Measurements from ENCODE around the gene NLRC5.

The NLRC5 gene

DNA sequence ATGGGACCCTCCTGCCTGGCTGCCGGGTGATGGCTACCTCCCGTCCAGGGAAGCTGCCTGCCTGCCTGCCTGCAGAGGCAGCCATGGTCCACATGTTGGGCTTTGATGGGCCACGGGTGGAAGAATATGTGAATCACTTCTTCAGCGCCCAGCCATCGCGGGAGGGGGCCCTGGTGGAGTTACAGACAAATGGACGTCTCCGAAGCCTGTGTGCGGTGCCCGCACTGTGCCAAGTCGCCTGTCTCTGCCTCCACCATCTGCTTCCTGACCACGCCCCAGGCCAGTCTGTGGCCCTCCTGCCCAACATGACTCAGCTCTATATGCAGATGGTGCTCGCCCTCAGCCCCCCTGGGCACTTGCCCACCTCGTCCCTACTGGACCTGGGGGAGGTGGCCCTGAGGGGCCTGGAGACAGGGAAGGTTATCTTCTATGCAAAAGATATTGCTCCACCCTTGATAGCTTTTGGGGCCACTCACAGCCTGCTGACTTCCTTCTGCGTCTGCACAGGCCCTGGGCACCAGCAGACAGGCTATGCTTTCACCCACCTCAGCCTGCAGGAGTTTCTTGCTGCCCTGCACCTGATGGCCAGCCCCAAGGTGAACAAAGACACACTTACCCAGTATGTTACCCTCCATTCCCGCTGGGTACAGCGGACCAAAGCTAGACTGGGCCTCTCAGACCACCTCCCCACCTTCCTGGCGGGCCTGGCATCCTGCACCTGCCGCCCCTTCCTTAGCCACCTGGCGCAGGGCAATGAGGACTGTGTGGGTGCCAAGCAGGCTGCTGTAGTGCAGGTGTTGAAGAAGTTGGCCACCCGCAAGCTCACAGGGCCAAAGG lies 36.8 kb downstream of the NLRC5 start:
- no peak for DNase-seq (ENCODE audit: low read depth)

DNA sequence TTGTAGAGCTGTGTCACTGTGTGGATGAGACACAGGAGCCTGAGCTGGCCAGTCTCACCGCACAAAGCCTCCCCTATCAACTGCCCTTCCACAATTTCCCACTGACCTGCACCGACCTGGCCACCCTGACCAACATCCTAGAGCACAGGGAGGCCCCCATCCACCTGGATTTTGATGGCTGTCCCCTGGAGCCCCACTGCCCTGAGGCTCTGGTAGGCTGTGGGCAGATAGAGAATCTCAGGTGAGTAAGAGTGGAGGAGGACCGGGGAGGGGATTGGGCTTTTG lies 37.4 kb downstream of the NLRC5 start:
- no peak for DNase-seq (ENCODE audit: low read depth)

DNA sequence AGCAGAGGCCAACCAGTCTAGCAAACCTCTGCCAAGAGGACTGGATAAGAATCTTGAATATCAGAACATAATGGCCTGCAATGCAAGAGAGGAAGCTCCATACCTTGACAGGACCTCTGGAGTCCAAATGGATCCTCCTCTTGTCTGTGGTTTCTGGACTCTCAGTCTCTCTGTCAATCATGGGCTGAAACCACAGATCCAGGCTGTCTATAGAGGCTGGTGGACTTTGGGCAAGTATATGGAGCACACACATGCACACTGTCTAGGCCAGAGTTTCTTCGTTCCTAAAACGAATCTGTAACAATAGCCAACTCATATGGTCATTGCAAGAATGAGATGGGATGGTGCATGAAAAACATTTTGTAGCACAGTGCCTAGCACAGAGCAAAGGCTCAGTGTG lies 37.7 kb downstream of the NLRC5 start:
- no peak for DNase-seq (ENCODE audit: low read depth)

DNA sequence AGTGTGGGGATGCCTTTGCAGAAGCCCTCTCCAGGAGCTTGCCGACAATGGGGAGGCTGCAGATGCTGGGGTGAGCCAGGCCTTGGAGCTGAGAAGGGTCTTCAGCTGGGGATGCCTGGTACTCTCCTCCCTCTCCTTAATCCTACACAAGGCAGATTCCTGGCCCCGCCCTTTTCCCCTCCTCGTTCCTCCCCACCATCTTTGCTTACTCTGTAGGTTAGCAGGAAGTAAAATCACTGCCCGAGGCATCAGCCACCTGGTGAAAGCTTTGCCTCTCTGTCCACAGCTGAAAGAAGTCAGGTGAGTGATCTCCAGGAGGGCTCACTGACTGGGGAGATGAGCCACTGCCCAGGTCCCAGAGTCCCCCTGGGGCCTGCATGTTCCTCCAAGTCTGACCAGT lies 38.7 kb downstream of the NLRC5 start:
- DNase-seq (ENCODE audit: low read depth): no peak

DNA sequence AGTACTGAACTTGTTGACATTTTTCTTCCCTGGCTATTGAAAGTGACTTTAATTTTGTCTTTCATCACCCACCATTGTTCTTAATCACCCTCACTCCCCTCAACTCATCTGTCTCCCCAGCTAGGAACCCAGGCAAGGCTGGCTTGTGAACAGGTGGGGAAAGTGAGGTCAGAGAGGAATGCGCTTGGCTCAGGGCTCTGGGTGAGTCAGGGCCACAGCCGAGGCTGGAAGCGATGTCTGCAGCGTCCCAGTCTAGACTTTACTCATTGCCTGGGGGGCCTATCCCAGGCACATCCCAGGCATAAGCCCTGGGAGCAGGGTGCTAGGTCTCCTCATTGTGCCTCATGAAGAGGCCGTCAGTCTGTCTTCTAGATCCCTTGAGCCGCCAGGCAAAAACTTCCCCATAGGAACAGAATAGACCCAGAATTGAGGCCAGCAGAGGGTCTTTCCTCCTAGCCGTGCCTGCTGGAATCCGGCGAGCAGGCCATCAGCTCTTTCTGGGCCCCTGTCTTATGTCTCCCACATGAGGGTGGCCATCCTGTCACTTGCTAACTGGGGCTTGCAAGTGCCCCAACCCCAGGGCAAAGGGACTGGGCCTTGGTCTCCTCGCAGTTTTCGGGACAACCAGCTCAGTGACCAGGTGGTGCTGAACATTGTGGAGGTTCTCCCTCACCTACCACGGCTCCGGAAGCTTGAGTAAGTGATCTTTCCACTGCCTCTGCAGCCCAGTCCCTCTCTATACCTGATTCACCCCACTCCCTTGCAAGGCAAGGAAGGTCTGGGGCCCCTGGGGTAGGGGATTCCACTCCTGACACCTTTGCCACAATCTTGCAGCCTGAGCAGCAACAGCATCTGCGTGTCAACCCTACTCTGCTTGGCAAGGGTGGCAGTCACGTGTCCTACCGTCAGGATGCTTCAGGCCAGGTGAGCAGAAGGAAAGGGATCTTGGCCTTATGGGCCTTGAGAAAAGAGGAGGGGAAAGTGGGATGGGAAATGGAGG lies 40.1 kb downstream of the NLRC5 start:
- no peak for DNase-seq (ENCODE audit: low read depth)

DNA sequence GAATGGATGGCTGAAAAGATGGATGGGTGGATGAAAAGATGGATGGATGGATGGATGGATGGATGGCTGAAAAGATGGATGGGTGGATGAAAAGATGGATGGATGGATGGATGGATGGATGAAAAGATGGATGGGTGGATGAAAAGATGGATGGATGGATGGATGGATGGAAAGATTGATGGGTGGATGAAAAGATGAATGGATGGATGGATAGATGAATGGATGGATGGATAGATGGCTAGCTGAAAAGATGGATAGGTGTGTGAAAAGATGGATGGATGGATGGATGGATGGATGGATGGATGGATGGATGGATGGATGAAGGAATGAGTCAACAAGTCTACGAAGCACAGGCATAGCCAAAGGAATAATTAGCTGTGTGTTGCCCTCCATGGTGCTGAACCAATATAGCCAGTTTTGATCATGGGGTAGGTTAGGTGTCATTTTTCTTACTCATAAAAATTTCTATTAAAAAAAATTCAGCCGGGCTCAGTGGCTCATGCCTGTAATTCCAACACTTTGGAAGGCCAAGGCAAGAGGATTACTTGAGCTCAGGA lies 41.1 kb downstream of the NLRC5 start:
- DNase-seq (ENCODE audit: low read depth): no peak

DNA sequence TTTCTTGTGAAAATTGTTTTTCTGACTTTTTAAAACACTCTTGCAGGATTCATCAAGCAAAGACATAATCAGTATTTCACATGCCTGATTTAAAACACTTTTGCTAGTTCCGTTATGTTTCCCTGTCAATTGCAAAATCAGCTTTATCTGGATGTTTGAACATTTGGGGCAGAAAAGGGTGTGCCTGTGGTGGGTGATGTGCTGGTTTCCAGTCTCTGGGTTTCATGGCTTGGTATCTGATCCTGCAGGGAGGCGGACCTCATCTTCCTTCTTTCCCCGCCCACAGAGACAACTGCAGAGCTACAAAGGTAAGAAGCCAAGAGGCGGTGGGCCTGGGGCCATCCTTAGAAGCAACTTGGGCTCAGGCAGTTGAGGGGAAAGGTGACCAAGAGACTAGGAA lies 41.8 kb downstream of the NLRC5 start:
- no peak for DNase-seq (ENCODE audit: low read depth)

DNA sequence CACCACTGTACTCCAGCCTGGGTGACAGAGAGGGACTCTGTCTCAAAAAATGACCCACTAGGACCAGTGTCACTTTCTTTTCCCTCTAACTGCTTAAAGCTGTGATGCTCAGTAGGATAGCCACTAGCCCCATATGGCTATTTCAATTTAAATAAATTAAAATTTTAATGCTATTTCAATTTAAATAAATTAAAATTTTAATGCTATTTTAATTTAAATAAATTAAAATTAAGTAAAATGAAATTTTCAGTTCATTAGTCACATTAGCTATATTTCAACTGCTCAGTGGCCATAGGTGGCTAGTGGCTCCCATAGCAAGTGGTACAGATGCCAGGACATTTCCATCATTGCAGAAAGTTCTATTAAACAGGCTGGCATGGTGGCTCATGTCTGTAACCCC lies 43.0 kb downstream of the NLRC5 start:
- no peak for DNase-seq (ENCODE audit: low read depth)

DNA sequence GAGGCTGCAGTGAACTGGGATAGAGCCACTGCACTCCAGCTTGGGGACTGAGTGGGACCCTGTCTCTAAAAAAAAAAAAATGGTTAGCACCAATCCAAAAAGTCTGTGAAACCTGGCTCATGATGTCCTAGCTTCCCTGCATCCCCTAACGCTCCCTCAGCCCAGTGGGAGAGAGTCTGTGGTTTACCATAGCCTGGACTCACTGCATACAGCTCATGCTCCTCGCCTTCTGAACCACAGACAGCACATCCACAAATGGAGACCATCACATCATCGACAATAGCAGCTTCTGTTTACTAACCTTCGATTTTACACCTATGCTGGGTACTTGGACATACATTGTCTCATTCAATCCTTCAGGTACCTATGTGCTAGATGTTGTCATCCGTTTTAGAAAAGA lies 43.6 kb downstream of the NLRC5 start:
- DNase-seq (ENCODE audit: low read depth): no peak

DNA sequence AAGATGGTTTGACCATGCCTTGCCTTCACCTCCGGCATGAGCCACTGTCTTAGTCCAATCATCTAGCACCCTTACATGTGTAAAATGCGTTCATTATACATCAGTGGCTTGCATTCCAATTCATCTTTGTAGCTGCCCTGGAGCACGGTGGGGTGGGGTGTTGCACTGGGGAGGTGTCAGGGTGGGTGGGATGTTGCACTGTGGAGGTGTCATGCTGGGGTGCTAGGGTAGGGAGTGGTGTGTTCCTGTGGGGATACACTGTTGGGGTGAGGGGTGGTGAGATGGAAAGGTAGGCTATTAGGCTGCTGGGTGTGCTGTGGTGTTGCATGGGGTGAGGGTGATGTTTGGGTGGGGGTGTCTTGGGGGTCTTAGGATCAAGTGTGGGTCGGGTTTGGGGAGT lies 47.0 kb downstream of the NLRC5 start:
- DNase-seq (ENCODE audit: low read depth): no peak

DNA sequence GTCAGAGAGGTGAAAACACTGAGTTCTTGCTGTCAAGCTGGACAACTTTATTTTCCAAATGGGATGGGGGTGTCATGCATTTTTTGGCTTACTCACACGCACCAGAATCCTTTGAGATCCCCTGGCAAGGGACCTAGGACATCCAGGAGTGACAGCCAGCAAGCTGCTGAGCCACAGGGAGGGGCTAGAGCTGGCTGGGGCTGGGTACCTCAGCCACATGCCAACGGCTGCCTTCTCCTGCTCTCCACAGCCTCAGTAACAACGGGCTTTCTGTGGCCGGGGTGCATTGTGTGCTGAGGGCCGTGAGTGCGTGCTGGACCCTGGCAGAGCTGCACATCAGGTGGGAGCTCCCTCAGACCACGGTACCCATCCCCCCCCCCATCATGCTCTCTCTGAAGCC lies 47.6 kb downstream of the NLRC5 start:
- DNase-seq (ENCODE audit: low read depth): no peak

DNA sequence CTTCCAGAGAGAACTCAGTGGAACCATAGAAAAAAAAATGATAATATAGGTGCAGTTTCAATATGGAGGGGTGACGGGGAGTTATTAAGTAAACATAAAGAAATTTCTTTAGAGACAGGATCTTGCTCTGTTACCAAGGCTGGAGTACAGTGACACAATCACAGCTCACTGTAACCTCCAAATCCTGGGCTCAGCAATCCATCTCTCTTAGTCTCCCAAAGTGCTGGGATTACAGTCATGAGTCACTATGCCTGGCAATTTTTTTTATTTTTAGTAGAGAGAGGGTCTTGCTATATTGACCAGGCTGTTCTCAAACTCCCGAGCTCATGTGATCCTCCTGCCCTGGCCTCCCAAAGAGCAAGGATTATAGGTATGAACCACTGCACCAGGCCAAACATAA lies 48.8 kb downstream of the NLRC5 start:
- peak; percentile 28 for DNase-seq (ENCODE audit: low read depth)

DNA sequence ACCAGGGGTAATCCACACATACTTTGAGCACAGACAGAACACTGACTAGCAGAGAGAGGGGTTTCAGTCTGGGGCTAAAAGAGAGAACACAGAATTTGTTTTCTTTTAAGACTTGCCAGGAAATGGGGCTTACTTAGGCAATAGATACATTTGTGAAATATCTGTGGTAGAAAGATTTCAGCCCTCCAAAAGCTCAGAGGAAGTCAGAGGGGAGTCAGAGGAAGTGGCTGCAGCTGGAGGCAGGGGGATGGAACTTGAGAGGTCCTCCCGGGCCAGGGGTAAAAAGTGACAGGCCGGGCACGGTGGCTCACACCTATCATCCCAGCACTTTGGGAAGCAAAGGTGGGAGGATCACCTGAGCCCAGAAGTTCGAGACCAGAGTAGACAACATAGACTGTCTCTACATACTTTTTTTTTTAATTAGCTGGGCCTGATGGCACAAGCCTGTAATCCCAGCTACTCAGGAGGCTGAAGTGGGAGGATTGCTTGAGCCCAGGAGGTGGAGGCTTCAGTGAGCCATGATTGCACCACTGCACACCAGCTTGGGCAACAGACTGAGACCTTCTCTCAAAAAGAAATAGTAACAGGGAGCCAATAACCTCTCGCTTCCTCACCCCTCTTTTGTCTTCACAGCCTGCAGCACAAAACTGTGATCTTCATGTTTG lies 49.9 kb downstream of the NLRC5 start:
- DNase-seq (ENCODE audit: low read depth): peak; percentile 69

DNA sequence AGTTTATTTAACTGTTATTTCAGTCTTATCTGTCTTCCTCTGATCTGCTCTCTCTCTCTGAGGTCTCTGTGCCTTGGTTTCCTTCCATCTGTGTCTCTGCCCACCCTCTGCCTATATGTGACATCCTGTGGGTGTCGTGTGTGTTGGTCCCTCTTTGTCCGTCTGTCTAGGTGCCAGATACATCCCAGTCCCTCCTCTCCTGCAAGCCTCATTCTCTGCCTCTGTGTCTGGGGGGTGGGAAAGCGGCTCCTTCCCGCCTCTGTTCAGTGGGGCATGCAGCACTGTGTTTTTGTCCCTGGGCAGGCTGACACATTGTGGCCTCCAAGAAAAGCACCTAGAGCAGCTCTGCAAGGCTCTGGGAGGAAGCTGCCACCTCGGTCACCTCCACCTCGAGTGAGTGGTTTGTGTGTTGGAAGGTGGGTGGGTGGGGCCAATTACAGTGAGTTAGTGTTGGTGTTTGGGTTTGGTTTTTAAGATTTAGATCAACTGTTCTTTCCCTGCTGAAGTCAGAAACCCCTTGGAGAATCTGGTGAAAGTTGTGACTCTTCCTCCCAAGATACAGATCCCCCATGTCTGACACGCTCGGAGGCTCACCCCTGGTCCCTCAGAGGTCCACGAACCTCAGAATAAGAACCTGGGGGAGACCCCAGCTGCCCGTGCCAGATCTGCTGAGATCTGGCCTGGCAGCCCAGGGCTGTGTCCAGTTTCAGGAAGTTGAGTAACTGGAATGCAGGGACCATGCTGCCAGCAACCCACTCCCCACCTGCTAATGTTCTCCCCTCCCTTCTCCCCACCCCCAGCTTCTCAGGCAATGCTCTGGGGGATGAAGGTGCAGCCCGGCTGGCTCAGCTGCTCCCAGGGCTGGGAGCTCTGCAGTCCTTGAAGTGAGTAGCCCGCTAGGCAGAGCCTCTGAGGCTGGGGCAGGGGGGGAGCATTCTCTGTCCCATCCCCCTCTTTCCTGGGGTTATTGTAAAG lies 52.1 kb downstream of the NLRC5 start:
- DNase-seq (ENCODE audit: low read depth): no peak

DNA sequence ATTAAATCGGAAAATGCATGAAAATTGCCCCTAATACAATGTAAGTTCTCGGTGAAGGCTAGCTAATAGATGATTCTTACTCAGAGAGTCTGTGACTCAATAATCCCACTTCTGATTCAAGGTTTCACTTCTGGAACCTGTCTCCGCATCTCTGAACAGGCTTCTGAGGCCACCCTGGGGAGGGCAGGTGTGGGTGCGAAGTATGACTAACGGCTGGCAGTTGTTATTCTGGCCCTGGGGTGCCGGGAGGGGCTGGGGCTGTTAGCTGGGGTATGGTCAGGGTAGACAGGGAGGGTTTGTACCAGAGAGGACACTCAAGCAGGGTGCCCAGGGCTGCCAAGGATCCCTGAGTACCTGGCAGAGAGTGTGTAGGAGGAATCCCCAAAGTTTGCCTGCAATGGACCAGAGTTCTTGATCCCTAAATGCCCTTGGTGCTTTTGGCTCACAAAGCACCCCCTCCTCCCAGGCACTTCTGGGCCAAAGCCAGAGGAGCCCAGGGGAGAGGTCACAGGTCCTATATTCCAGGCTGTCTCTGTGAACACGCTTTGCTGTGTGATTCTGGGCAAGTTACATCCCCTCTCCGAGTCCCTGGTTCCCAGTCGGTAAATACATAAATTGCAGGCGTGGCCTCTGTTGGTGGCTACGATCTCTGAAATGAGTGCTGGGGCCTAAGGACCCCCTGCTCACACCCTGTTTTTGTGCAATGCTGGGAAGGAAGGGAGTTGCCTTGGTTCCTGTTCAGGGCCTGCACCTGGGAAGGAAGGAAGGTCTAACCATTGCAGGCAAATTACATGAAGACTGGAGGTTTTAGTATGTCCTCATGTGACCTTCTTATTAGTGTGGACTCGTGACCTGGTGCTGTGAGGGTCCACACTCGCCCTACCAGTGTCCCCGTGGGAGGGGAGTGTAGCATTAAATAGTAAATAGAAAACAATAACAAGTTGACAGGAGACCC lies 53.1 kb downstream of the NLRC5 start:
- no peak for DNase-seq (ENCODE audit: low read depth)

DNA sequence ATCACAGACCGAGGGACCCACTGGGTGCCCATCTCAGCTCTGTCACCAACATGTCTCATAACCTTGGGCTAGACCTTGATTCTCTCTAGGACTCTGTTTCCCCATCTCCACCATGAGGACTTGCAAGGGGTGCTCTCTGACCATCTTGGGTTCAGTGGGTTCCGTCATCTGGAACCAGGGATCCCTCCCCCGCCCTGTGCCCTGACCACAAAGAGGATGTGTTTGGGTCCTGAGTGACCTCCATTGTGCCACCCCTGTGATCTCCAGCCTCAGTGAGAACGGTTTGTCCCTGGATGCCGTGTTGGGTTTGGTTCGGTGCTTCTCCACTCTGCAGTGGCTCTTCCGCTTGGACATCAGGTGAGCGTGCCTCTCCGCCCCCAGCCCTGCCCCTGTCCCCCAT lies 53.9 kb downstream of the NLRC5 start:
- no peak for DNase-seq (ENCODE audit: low read depth)

DNA sequence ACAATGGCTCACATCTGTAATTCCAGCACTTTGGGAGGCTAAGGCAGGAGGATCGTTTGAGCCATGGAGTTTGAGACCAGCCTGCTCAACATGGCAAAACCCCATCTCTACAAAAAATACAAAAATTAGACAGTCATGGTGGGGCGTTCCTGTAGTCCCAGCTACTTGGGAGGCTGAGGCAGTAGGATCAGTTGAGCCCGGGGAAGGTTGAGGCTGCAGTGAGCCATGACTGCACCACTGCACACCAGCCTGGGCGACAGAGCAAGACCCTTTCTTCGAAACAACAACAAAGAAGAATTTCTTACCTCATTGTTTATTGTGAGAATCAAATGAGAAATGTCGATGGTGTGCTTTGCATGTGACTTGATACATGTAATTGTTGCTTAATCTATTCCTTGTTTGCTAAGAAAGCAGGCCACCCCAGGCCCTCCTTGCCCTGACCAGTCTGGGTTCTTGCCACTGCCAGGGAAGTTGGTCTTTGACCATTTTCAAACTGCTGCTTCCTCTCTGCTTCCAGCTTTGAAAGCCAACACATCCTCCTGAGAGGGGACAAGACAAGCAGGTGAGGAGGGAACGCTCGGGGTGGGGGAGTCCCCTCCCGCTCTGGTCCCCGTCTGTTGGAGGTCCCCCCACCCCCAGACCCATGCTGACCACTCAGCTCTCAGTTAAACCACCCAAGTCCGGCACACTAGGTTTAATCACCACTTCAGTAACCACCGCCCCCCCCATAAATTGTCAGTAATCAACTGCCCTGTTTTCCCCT lies 55.8 kb downstream of the NLRC5 start:
- DNase-seq (ENCODE audit: low read depth): peak; percentile 56

DNA sequence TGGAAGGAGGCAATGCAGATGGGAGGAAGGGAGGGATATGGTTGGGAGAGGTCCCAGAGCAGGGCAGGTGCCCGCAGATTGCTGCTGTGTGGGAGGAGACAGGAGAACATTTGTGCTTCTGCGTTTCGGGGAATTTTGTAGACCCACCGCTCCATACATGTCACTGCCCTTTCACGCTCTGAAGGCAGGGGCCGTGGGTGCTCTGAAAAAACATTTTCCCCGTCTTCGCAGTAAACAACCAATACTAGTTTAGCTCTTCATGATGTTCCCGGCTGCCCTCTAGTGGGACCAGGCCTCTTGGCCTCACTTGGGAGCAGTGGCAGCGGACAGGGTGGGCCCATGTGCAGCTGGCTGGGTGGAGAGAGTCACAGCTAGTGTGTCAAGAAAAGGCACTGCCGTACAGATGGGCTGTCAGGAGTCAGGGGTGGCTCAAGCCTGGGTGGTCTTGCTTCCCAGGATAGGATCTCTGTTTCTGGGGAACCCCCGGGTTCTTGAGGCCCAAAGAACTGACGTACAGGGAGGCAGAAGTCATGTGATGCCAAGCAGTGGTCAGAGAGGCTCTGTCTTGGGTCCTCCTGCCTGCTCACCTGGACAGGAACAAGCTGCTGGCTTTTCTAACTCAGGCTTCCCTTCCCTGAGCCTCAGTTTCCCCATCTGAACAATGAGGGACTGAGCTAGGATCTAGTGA lies 56.5 kb downstream of the NLRC5 start:
- DNase-seq (ENCODE audit: low read depth): peak; percentile 59

DNA sequence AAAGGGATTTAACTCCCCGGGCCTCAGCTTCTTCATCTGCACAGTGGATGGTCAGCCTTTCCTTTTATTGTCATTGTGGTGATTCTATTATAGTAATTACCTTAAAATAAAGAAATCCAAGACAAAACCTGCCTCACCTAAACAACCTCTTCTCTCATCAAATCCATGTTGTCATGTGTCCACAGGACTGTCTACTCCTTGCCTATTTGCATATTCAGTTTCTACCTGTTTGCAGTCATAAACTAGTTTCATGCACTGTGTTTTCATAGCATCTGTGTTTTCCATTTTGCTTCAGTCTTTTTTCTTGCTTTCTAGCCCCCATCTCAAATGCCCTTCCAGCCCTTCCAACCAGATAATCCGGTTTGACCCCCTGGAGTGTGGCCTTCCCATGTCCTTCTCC lies 58.7 kb downstream of the NLRC5 start:
- DNase-seq (ENCODE audit: low read depth): no peak
